ENCODE measurements around the gene RGS9BP.
"Not testable (repeated sequence)": the region's sequence is repeated elsewhere in the genome, so short reads cannot be mapped to it uniquely, and the experiment has no call there.

Gene RGS9BP

GRCh38 chr19:32671883-32672593, 3.6 kb upstream of the RGS9BP start:
- no peak for DNase-seq (ENCODE audit: low spot score)

- DNase-seq (ENCODE audit: low spot score), result no peak
Measured at GRCh38 chr19:32672841-32673240, 2.8 kb upstream of the RGS9BP start.

- DNase-seq (ENCODE audit: low spot score), result no peak
Measured at GRCh38 chr19:32673573-32673972, 2.1 kb upstream of the RGS9BP start.

- DNase-seq (ENCODE audit: low spot score), result no peak
Measured at GRCh38 chr19:32674153-32674930, 1.3 kb upstream of the RGS9BP start.

GRCh38 chr19:32674931-32675719, 523 bp upstream of the RGS9BP start, which contains the start of gene ANKRD27:
Gene ANKRD27 (minus strand): TSS chr19:32675180. CDS start chr19:32659015, 16,165 bp downstream.
- peak; percentile 99 for DNase-seq (ENCODE audit: low spot score)

- DNase-seq (ENCODE audit: low spot score), result no peak
Measured at GRCh38 chr19:32676186-32676894, 692 bp downstream of the RGS9BP start.

- DNase-seq (ENCODE audit: low spot score), result no peak
Measured at GRCh38 chr19:32676895-32677359, 1.3 kb downstream of the RGS9BP start.

- no peak for DNase-seq (ENCODE audit: low spot score)
Measured at GRCh38 chr19:32677657-32678056, 2.0 kb downstream of the RGS9BP start.

GRCh38 chr19:32680986-32681385, 5.3 kb downstream of the RGS9BP start:
- DNase-seq (ENCODE audit: low spot score), result no peak

- no peak for DNase-seq (ENCODE audit: low spot score)
Measured at GRCh38 chr19:32682317-32682716, 6.7 kb downstream of the RGS9BP start.

GRCh38 chr19:32686847-32687475, 11.3 kb downstream of the RGS9BP start:
- DNase-seq (ENCODE audit: low spot score), result no peak

GRCh38 chr19:32687681-32688080, 12.0 kb downstream of the RGS9BP start:
- DNase-seq (ENCODE audit: low spot score), result no peak

- DNase-seq (ENCODE audit: low spot score), result no peak
Measured at GRCh38 chr19:32688311-32688710, 12.7 kb downstream of the RGS9BP start.

- DNase-seq (ENCODE audit: low spot score), result peak; percentile 87
Measured at GRCh38 chr19:32691291-32691951, 15.8 kb downstream of the RGS9BP start, which contains the start of gene NUDT19. Gene NUDT19 (plus strand): TSS chr19:32691821. CDS start chr19:32691961, 140 bp downstream.

GRCh38 chr19:32691952-32692726, 16.5 kb downstream of the RGS9BP start:
- DNase-seq (ENCODE audit: low spot score), result peak; percentile 43

GRCh38 chr19:32692727-32693061, 17.0 kb downstream of the RGS9BP start:
- peak; percentile 6 for DNase-seq (ENCODE audit: low spot score)

- DNase-seq (ENCODE audit: low spot score), result not testable (repeated sequence)
Measured at GRCh38 chr19:32693151-32694108, 17.8 kb downstream of the RGS9BP start.

- DNase-seq (ENCODE audit: low spot score), result not testable (repeated sequence)
Measured at GRCh38 chr19:32694316-32694715, 18.7 kb downstream of the RGS9BP start.

- not testable (repeated sequence) for DNase-seq (ENCODE audit: low spot score)
Measured at GRCh38 chr19:32694851-32695250, 19.2 kb downstream of the RGS9BP start.
